ENCODE measurements around the gene IFITM1. TPM values are rescaled to one million over a fixed set of nuclear protein-coding genes. Genes with fewer than 3 reads are reported as not detected.
"Not testable (repeated sequence)": the region's sequence is repeated elsewhere in the genome, so short reads cannot be mapped to it uniquely, and the experiment has no call there.

The IFITM1 gene
- total and polyA plus RNA-seq, 5 donors, result 85.0 to 235 (median 119) TPM

- H3K4me3 ChIP-seq (ENCODE audit: low read length), result no peak overlapping the region
- ATAC-seq (no peak), DNase-seq (peak; percentile 15 to 56 (median 47))
- H3K27me3 ChIP-seq (ENCODE audit: control insufficient read depth, insufficient read depth), result no peaks in the 10 kb centered on the region
- H3K27ac ChIP-seq (ENCODE audit: low read length), result peak overlapping the region; percentile 62
- H3K9me3 ChIP-seq (ENCODE audit: control insufficient read depth, low read length), result no peaks in the 10 kb centered on the region
- H3K4me1 ChIP-seq (ENCODE audit: control insufficient read depth, insufficient read depth, low read length), result peaks cover 2% of the 10 kb centered on the region
- WGBS, result 92% methylated on average over 17 of the region's 17 CpGs
- intact Hi-C loops (cut with DNase I), result loop anchor here in 3 of 4 donors (5.0 to 10.0 kb wide), 2 partner anchors 48 to 50 kb away; no protein-coding TSS in a partner anchor
These were observed 7.0 kb upstream of the IFITM1 start for GRCh38 chr11:306645-307371.

DNA sequence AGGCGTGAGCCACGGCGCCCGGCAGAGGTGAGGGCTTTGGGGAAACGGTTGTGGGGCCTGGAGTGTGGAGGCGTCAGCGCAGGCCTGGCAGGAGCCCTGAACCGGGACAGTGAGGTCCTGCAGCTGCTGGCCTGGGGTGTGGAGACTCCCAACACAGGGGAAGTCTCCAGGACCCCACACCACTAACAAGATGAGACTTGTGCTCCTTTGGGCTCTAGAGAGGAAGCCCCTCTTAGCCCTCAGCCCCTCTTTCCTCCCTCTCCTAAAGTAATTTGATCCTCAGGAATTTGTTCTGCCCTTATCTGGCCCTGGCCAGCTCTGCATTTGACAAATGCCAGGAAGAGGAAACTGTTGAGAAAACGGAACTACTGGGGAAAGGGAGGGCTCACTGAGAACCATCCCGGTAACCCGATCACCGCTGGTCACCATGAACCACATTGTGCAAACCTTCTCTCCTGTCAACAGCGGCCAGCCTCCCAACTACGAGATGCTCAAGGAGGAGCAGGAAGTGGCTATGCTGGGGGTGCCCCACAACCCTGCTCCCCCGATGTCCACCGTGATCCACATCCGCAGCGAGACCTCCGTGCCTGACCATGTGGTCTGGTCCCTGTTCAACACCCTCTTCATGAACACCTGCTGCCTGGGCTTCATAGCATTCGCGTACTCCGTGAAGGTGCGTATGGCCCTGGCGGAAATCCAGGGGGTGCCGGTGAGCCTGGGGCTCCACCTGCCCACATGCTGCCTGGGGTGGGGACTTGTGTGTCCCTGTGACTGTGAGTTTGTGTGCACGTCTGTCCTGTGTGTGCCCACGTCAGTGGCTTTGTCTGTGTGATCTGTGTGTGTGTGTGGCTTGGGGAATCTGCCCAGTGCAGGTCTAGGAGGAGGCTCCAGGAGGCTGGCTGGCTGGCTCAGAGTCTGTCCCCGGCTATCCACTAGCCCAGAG, 5.8 kb upstream of the IFITM1 start, which contains the start of gene IFITM2:
TSS of gene IFITM2 (plus strand) at position 51 of the 943 bp plus-strand sequence. CDS start at position 428, 377 bp downstream.
- not testable (repeated sequence) for H3K4me1 ChIP-seq (ENCODE audit: control insufficient read depth, insufficient read depth, low read length); H3K27me3 ChIP-seq (ENCODE audit: control insufficient read depth, insufficient read depth); H3K9me3 ChIP-seq (ENCODE audit: control insufficient read depth, low read length)
- peak; percentile 81 to 89 (median 88) for DNase-seq
- Histone ChIP-seq H3K4me3 (ENCODE audit: low read length) (peak within 1 kb of the TSS; percentile 41), H3K27ac (ENCODE audit: low read length) (peak within 1 kb of the TSS; percentile 87)
- WGBS, result 3% methylated on average over 28 of the region's 28 CpGs
- ATAC-seq, result peak; percentile 66 to 69
- intact Hi-C loops (cut with DNase I), result loop anchor here in 3 of 4 donors (5.0 to 10.0 kb wide), 2 partner anchors 47 to 49 kb away; no protein-coding TSS in a partner anchor

DNA sequence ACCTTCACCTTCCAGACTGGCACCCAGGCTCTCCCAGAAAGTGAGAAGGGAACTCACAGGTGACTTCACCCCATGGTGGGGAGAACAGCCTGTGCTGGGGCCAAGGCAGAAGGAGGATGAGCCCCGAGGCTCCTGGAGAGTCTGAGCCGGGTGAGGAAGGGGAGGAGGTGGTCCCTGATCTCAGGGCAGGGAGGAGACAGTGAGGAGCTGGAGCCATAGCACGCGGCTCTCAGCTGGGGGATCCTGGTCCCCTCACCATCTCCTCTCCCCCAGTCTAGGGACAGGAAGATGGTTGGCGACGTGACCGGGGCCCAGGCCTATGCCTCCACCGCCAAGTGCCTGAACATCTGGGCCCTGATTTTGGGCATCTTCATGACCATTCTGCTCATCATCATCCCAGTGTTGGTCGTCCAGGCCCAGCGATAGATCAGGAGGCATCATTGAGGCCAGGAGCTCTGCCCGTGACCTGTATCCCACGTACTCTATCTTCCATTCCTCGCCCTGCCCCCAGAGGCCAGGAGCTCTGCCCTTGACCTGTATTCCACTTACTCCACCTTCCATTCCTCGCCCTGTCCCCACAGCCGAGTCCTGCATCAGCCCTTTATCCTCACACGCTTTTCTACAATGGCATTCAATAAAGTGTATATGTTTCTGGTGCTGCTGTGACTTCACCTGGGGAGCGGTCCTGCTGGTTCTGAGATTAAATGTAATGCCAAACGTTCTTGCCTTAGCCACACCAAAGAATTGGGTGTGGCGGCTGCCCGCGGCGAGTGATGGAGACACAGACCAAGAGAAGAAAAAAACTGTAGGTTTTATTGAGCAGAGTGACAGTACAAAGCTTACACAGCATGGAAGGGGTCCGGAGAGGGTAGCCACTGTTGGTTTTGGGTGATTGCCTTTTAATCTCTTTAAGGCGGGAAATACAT, 4.8 kb upstream of the IFITM1 start:
- WGBS, result 40% methylated on average over 24 of the region's 24 CpGs
- H3K27me3 ChIP-seq (ENCODE audit: control insufficient read depth, insufficient read depth); H3K4me1 ChIP-seq (ENCODE audit: control insufficient read depth, insufficient read depth, low read length); H3K9me3 ChIP-seq (ENCODE audit: control insufficient read depth, low read length): not testable (repeated sequence)
- DNase-seq (peak; percentile 13 to 66 (median 49)), ATAC-seq (peak; percentile 0 to 1)
- intact Hi-C loops (cut with DNase I), result loop anchor here in 3 of 4 donors (5.0 to 10.0 kb wide), 2 partner anchors 46 to 48 kb away; no protein-coding TSS in a partner anchor
- Histone ChIP-seq H3K4me3 (ENCODE audit: low read length) (peak overlapping the region; percentile 41), H3K27ac (ENCODE audit: low read length) (peak overlapping the region; percentile 28)

- WGBS, result 23% methylated on average over 5 of the region's 18 CpGs
- intact Hi-C loops (cut with DNase I), result loop anchor here in 3 of 4 donors (5.0 to 10.0 kb wide), 2 partner anchors 45 to 47 kb away; no protein-coding TSS in a partner anchor
- peak overlapping the region; percentile 41 for H3K4me3 ChIP-seq (ENCODE audit: low read length)
- H3K27ac ChIP-seq (ENCODE audit: low read length), result peak overlapping the region; percentile 11
- not testable (repeated sequence) for H3K4me1 ChIP-seq (ENCODE audit: control insufficient read depth, insufficient read depth, low read length); H3K27me3 ChIP-seq (ENCODE audit: control insufficient read depth, insufficient read depth); H3K9me3 ChIP-seq (ENCODE audit: control insufficient read depth, low read length)
- ATAC-seq (peak; percentile 2 to 7), DNase-seq (peak in 2 of 3 donors; percentile 37 to 46)
These were observed 3.8 kb upstream of the IFITM1 start for GRCh38 chr11:309979-310572.

DNA sequence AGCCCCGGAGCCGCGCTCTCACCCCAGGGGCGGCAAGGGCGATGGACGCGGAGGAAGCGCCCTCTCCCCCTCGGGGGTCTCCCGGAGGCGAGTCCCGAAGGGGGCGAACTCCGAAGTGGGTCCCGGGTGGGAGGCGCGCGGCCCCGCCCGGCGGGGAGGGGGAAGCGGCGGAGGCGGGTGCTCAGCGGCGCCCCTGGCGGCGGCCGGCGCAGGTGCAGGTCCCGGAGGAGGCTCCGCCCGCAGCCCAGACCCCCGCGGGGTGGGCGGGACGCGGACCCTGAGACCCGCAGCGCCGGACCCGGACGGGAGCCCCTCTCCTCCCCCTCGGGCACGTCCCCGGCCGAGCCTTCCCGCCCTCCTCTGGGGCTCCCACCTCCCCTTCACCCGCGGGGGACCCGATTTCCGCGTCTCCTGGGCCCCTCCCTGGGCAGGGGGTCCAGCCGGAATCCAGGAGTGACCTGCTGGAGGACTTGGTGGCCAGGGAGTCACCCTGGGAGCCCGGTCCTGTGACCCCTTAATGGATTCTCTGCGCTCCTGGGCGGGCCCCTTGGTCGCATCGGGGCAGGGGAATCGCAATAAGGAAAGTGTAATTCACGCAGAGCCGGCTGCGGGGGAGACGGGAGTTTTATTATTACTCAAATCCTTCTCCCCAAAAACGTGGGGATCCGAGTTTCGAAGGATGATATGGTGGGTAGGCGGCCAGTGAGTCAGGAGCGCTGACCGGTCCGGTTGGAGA, 2.7 kb upstream of the IFITM1 start:
- Histone ChIP-seq H3K27ac (ENCODE audit: low read length) (peak overlapping the region; percentile 90), H3K4me3 (ENCODE audit: low read length) (peak overlapping the region; percentile 12)
- intact Hi-C loops (cut with DNase I); H3K4me1 ChIP-seq (ENCODE audit: control insufficient read depth, insufficient read depth, low read length); H3K9me3 ChIP-seq (ENCODE audit: control insufficient read depth, low read length); H3K27me3 ChIP-seq (ENCODE audit: control insufficient read depth, insufficient read depth): not testable (repeated sequence)
- DNase-seq (peak; percentile 27 to 58 (median 55)), ATAC-seq (peak; percentile 50 to 64)
- WGBS, result under 1% methylated on average over 9 of the region's 71 CpGs

DNA sequence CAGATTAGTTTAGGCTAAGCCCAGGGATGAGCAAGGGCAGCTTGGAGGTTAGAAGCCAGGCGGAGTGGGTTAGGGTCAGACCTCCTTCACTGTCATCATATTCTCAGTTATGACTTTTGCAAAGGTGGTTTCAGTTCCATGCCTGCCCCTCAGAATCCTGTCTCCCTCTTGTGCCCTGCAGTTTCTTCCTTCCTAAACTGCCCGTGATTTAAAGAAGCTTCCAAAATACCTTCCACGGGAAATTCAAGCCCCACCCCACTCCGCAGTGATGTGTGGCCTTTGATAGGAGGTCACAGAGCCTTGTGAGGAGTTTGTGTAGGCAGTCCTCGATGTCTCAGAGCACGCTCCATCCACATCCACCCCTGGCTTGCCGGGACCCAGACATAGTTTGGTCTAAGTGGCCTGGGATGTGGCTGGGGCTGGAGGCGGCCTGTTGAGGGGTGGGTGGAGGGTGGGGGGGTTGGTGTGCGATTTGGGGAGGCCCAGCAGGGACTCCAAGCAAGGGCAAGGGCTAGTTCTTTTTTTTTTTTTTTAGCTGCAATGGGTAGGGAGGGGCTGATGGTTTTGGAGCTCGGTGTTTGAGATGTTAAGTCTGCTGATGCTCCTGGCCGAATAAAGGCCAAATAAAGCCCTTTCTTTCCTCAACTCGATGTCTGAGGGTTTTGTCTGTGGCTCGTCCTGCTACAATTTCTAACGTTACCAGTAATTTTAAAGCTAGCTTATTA, 1.6 kb upstream of the IFITM1 start:
- Histone ChIP-seq H3K4me1 (ENCODE audit: control insufficient read depth, insufficient read depth, low read length) (peaks cover 4% of the 10 kb centered on the region), H3K27ac (ENCODE audit: low read length) (peak overlapping the region; percentile 90), H3K4me3 (ENCODE audit: low read length) (peak overlapping the region; percentile 12), H3K27me3 (ENCODE audit: control insufficient read depth, insufficient read depth) (no peaks in the 10 kb centered on the region), H3K9me3 (ENCODE audit: control insufficient read depth, low read length) (no peaks in the 10 kb centered on the region)
- 52% methylated on average over 14 of the region's 14 CpGs for WGBS
- intact Hi-C loops (cut with DNase I), result no loop called here
- DNase-seq (peak; percentile 41 to 71 (median 60)), ATAC-seq (peak in 1 of 2 donors; percentile 4)

- intact Hi-C loops (cut with DNase I), result no loop called here
- no peaks in the 10 kb centered on the region for H3K27me3 ChIP-seq (ENCODE audit: control insufficient read depth, insufficient read depth)
- H3K27ac ChIP-seq (ENCODE audit: low read length), result peak overlapping the region; percentile 94
- peaks cover 3% of the 10 kb centered on the region for H3K4me1 ChIP-seq (ENCODE audit: control insufficient read depth, insufficient read depth, low read length)
- WGBS, result 56% methylated on average over 8 of the region's 8 CpGs
- DNase-seq (peak; percentile 37 to 58 (median 50)), ATAC-seq (no peak)
- H3K9me3 ChIP-seq (ENCODE audit: control insufficient read depth, low read length), result no peaks in the 10 kb centered on the region
- H3K4me3 ChIP-seq (ENCODE audit: low read length), result peak overlapping the region; percentile 61
These were observed 495 bp upstream of the IFITM1 start for GRCh38 chr11:313304-313786.

DNA sequence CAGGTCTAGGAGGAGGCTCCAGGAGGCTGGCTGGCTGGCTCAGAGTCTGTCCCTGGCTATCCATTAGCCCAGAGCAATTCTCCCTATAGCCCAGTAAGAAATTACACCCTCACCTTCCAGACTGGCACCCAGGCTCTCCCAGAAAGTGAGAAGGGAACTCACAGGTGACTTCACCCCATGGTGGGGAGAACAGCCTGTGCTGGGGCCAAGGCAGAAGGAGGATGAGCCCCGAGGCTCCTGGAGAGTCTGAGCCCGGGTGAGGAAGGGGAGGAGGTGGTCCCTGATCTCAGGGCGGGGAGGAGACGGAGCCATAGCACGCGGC, 675 bp downstream of the IFITM1 start:
- DNase-seq, result peak in 2 of 3 donors; percentile 8 to 22
- H3K4me1 ChIP-seq (ENCODE audit: control insufficient read depth, insufficient read depth, low read length); ATAC-seq; H3K9me3 ChIP-seq (ENCODE audit: control insufficient read depth, low read length); H3K27me3 ChIP-seq (ENCODE audit: control insufficient read depth, insufficient read depth); intact Hi-C loops (cut with DNase I): not testable (repeated sequence)
- Histone ChIP-seq H3K27ac (ENCODE audit: low read length) (peak overlapping the region; percentile 94), H3K4me3 (ENCODE audit: low read length) (peak overlapping the region; percentile 61)
- WGBS, result 36% methylated on average over 6 of the region's 6 CpGs

DNA sequence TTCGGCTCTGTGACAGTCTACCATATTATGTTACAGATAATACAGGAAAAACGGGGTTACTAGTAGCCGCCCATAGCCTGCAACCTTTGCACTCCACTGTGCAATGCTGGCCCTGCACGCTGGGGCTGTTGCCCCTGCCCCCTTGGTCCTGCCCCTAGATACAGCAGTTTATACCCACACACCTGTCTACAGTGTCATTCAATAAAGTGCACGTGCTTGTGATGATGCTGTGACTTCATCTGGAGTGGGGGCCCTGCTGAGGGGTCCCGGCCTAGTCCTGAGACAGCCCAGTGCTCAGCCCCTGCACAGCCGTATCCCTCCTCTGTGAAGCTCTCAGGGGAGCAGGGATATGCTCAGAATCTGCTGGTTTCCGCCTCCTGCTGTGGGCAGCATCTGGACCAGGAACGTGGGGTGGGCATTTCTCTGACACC, 1.2 kb downstream of the IFITM1 start:
- Histone ChIP-seq H3K4me1 (ENCODE audit: control insufficient read depth, insufficient read depth, low read length) (peaks cover 3% of the 10 kb centered on the region), H3K4me3 (ENCODE audit: low read length) (peak overlapping the region; percentile 61), H3K27me3 (ENCODE audit: control insufficient read depth, insufficient read depth) (no peaks in the 10 kb centered on the region), H3K9me3 (ENCODE audit: control insufficient read depth, low read length) (no peaks in the 10 kb centered on the region), H3K27ac (ENCODE audit: low read length) (peak overlapping the region; percentile 86)
- intact Hi-C loops (cut with DNase I), result no loop called here
- ATAC-seq (no peak), DNase-seq (peak in 2 of 3 donors; percentile 41 to 54)
- WGBS, result 56% methylated on average over 9 of the region's 9 CpGs

Data from right cardiac atrium (tissue), 5 donors.